CD14-positive monocyte (primary cell): ENCODE results near the gene ADCY2. TPM values are rescaled to one million over a fixed set of nuclear protein-coding genes. Genes with fewer than 3 reads are reported as not detected.

Source experiments
- DNase-seq, 3 donors: peaks; one replicate each; pipeline ENCODE4 v3.0.0-alpha.2; 2011 to 2022
- H2AFZ ChIP-seq: 2 replicates; pipeline ENCODE4 v1.6.0; 2012; ENCODE audit warnings: mild to moderate bottlenecking, low read depth, low read length, inconsistent platforms; ENCODE audit not compliant: insufficient read depth, poor library complexity, severe bottlenecking
- H3K27ac ChIP-seq, 2 donors: 1 replicate in 1 of 2; 2 replicates in 1 of 2; pipeline ENCODE4 v1.5.1; 2012 to 2013; ENCODE audit warnings: low read length in 2 of 2, control low read depth in 1 of 2, inconsistent platforms in 1 of 2, low read depth in 1 of 2, mild to moderate bottlenecking in 1 of 2
- H3K27me3 ChIP-seq, 2 donors: one replicate each; pipeline versions ENCODE4 v1.6.0 to v1.6.1; 2011 to 2013; ENCODE audit warnings: low read length in 2 of 2; ENCODE audit not compliant: control insufficient read depth in 2 of 2, insufficient read depth in 2 of 2
- H3K36me3 ChIP-seq, 2 donors: replicated peaks in 1 of 2; 1 replicate in 1 of 2; 2 replicates in 1 of 2; pipeline versions ENCODE4 v1.5.1 to v1.6.1; 2012 to 2013; ENCODE audit warnings: low read length in 2 of 2, control low read depth in 1 of 2, inconsistent platforms in 1 of 2, mild to moderate bottlenecking in 1 of 2; ENCODE audit not compliant: insufficient read depth in 2 of 2, control insufficient read depth in 1 of 2
- H3K4me1 ChIP-seq, 2 donors: 1 replicate in 1 of 2; 2 replicates in 1 of 2; pipeline versions ENCODE4 v1.5.1 to v1.6.1; 2012 to 2013; ENCODE audit warnings: low read length in 2 of 2, control low read depth in 1 of 2, inconsistent platforms in 1 of 2, mild to moderate bottlenecking in 1 of 2, moderate library complexity in 1 of 2; ENCODE audit not compliant: insufficient read depth in 2 of 2, control insufficient read depth in 1 of 2
- H3K4me2 ChIP-seq: replicated peaks from 2 replicates; pipeline ENCODE3; 2012; ENCODE audit warnings: low read length, moderate library complexity, mild to moderate bottlenecking; ENCODE audit not compliant: poor library complexity, severe bottlenecking; ENCODE audit errors: extremely low read depth
- H3K4me3 ChIP-seq, 3 experiments: fragments of 200-600 bp in 1 of 3; sonication (generic) in 1 of 3; replicated peaks in 1 of 3; 1 replicate in 2 of 3; 2 replicates in 1 of 3; pipeline ENCODE4 v1.5.1; 2011 to 2013; ENCODE audit warnings: low read length in 3 of 3, mild to moderate bottlenecking in 3 of 3, control low read depth in 2 of 3, low read depth in 2 of 3, inconsistent platforms in 1 of 3, moderate library complexity in 1 of 3
- H3K79me2 ChIP-seq: 2 replicates; pipeline ENCODE4 v1.6.0; 2012; ENCODE audit warnings: mild to moderate bottlenecking, control low read depth, inconsistent platforms, low read length, moderate library complexity; ENCODE audit not compliant: insufficient read depth
- H3K9ac ChIP-seq: 2 replicates; pipeline ENCODE4 v1.6.0; 2017; ENCODE audit warnings: low read length, mild to moderate bottlenecking; ENCODE audit not compliant: insufficient read depth, poor library complexity, severe bottlenecking
- H3K9me3 ChIP-seq, 2 donors: replicated peaks in 1 of 2; 1 replicate in 1 of 2; 2 replicates in 1 of 2; pipeline versions ENCODE4 v1.5.1 to v1.6.1; 2012 to 2013; ENCODE audit warnings: low read length in 2 of 2, control low read depth in 1 of 2; ENCODE audit not compliant: control insufficient read depth in 1 of 2, insufficient read depth in 1 of 2
- H4K20me1 ChIP-seq: 2 replicates; pipeline ENCODE4 v1.6.0; 2012; ENCODE audit warnings: mild to moderate bottlenecking, low read length, control low read depth, moderate library complexity; ENCODE audit not compliant: insufficient read depth
- H3K27ac Mint-ChIP-seq, 7 donors: one replicate each; pipeline ENCODE4 v1.8.0; 2020; ENCODE audit warnings: mild to moderate bottlenecking in 7 of 7, mixed read lengths in 7 of 7, moderate library complexity in 6 of 7, inconsistent platforms in 2 of 7
- H3K27me3 Mint-ChIP-seq, 3 donors: one replicate each; pipeline ENCODE4 v1.8.0; 2021 to 2022; ENCODE audit warnings: low read depth in 3 of 3, mild to moderate bottlenecking in 3 of 3, mixed read lengths in 3 of 3, moderate library complexity in 3 of 3, inconsistent platforms in 1 of 3
- H3K36me3 Mint-ChIP-seq, 2 donors: one replicate each; pipeline ENCODE4 v1.8.0; 2020; ENCODE audit warnings: mixed read lengths in 2 of 2, inconsistent platforms in 1 of 2, mild to moderate bottlenecking in 1 of 2
- H3K4me1 Mint-ChIP-seq: one replicate; pipeline ENCODE4 v1.8.0; 2020; ENCODE audit warnings: mild to moderate bottlenecking, mixed read lengths
- H3K4me3 Mint-ChIP-seq, 2 donors: one replicate each; pipeline ENCODE4 v1.8.0; 2020; ENCODE audit warnings: mild to moderate bottlenecking in 2 of 2, mixed read lengths in 2 of 2, moderate library complexity in 1 of 2
- H3K9me3 Mint-ChIP-seq, 7 donors: one replicate each; pipeline ENCODE4 v1.8.0; 2020 to 2022; ENCODE audit warnings: mixed read lengths in 7 of 7, mild to moderate bottlenecking in 6 of 7, moderate library complexity in 6 of 7, inconsistent platforms in 2 of 7
- CTCF ChIP-seq: fragments of 200-600 bp; IDR thresholded peaks from one replicate; pipeline ENCODE4 v1.8.0; 2022; ENCODE audit warnings: antibody characterized with exemption, mild to moderate bottlenecking
- WGBS: methylation state at CpG from one replicate; pipeline ENCODE4 v1.1.5; 2013; ENCODE audit warnings: missing lambda C conversion rate; ENCODE audit not compliant: insufficient coverage; 5-methylcytosine and 5-hydroxymethylcytosine counted together
- intact Hi-C, 2 donors: fragments of 100-400 bp; cut with micrococcal nuclease; formaldehyde crosslinking; loops; one replicate each; pipeline versions ENCODE4 v1.15.0 to v1.15.1; 2023
- polyA plus RNA-seq, 3 donors: library from polyadenylated mRNA; depleted of rRNA in 1 of 3; unstranded in 2 of 3; stranded (reverse) in 1 of 3; fragments of 300-500 nt in 2 of 3; fragments of >200 nt in 1 of 3; fragmentation: Illumina TruSeq in 2 of 3; gene quantifications; 1 replicate in 2 of 3; 2 replicates in 1 of 3; pipeline ENCODE4 v1.2.3, GENCODE V29; 2012 to 2021

ADCY2 gene
- polyA plus RNA-seq, 3 donors, result not detected

GRCh38 chr5:7801891-7802614, 406.1 kb downstream of the ADCY2 start:
- Histone ChIP-seq H3K36me3 (no peaks in the 10 kb centered on the region), H3K9me3 (peaks cover 0 to 3% of the 10 kb centered on the region in 2 donors), H3K4me3 (no peak overlapping the region), H3K27me3 (no peaks in the 10 kb centered on the region), H3K27ac (peak overlapping the region in 1 of 2 donors; percentile 42), H4K20me1 (no peaks in the 10 kb centered on the region), H3K79me2 (no peaks in the 10 kb centered on the region), H3K9ac (no peak overlapping the region), H3K4me1 (peaks cover 16 to 20% of the 10 kb centered on the region in 2 donors), H3K4me2 (no peak overlapping the region), H2AFZ (no peak overlapping the region)
- 91% methylated on average over 14 of the region's 14 CpGs for WGBS
- Mint-ChIP-seq H3K4me3 (no peak overlapping the region), H3K4me1 (peaks cover 20% of the 10 kb centered on the region), H3K36me3 (no peaks in the 10 kb centered on the region), H3K9me3 (peaks cover 0 to 5% (median 2%) of the 10 kb centered on the region in 7 donors), H3K27me3 (peaks cover 0 to 8% (median 2%) of the 10 kb centered on the region in 3 donors), H3K27ac (peak overlapping the region in 6 of 7 donors; percentile 53 to 86 (median 73))
- DNase-seq, result no peak
- intact Hi-C loops, result no loop called here
- no peak for TF ChIP-seq CTCF

DNA sequence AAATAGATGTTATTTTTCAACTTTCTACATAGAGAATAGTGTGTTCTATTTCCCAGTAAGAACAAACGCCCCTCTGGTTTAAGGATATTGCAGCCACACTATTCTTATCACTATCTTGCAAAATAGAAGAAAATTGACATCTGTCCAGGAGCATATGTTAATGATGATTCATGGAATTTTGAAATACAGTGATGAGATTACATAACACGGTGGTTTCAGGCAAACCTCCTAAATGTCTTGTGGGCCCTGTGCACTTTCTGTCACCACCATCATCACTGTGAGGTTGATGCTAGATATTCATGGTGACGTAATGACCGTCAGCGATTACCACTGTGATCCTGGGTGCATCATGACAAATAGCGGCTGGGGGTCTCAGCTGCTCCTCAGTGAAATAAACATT, 406.9 kb downstream of the ADCY2 start:
- TF ChIP-seq CTCF, result no peak
- no peak overlapping the region for H3K4me3 ChIP-seq
- H3K27ac ChIP-seq, result peak overlapping the region; percentile 0 to 42
- peaks cover 0 to 6% (median 3%) of the 10 kb centered on the region in 7 donors for H3K9me3 Mint-ChIP-seq
- no peaks in the 10 kb centered on the region for H3K36me3 Mint-ChIP-seq
- peaks cover 0 to 3% of the 10 kb centered on the region in 2 donors for H3K9me3 ChIP-seq
- peaks cover 22% of the 10 kb centered on the region for H3K4me1 Mint-ChIP-seq
- no peak overlapping the region for H3K9ac ChIP-seq
- H4K20me1 ChIP-seq, result no peaks in the 10 kb centered on the region
- peak overlapping the region; percentile 73 to 97 (median 90) for H3K27ac Mint-ChIP-seq
- intact Hi-C loops, result no loop called here
- peaks cover 0 to 8% (median 2%) of the 10 kb centered on the region in 3 donors for H3K27me3 Mint-ChIP-seq
- peak overlapping the region in 1 of 2 donors; percentile 39 for H3K4me3 Mint-ChIP-seq
- WGBS, result no CpG with 5 or more reads among the region's 6 CpGs
- H3K4me1 ChIP-seq, result peaks cover 16 to 20% of the 10 kb centered on the region in 2 donors
- H3K79me2 ChIP-seq, result no peaks in the 10 kb centered on the region
- peak overlapping the region; percentile 2 for H2AFZ ChIP-seq
- peak overlapping the region; percentile 24 for H3K4me2 ChIP-seq
- H3K36me3 ChIP-seq, result no peaks in the 10 kb centered on the region
- H3K27me3 ChIP-seq, result no peaks in the 10 kb centered on the region
- DNase-seq, result peak; percentile 86 to 96 (median 91)
